DOHH2 (cell line): ENCODE measurements around the gene PODN.

Experiments
- H3F3A ChIP-seq: fragments of 200-600 bp; sonication (generic), shearing (Covaris generic); 2 replicates; pipeline ENCODE4 v1.6.0; 2016; ENCODE audit warnings: antibody characterized with exemption, mild to moderate bottlenecking; ENCODE audit not compliant: control insufficient read depth, insufficient read depth
- H3K27ac ChIP-seq: fragments of 200-600 bp; sonication (generic); 2 replicates; pipeline ENCODE4 v1.5.1; 2014; ENCODE audit warnings: low read depth, mild to moderate bottlenecking, low read length, moderate library complexity
- H3K27me3 ChIP-seq: fragments of 200-600 bp; sonication (generic); 2 replicates; pipeline ENCODE4 v1.6.1; 2014; ENCODE audit warnings: mild to moderate bottlenecking, low read length, mixed read lengths; ENCODE audit not compliant: control insufficient read depth
- H3K36me3 ChIP-seq: fragments of 200-600 bp; sonication (generic); 2 replicates; pipeline ENCODE4 v1.6.1; 2014; ENCODE audit warnings: mild to moderate bottlenecking, low read length, moderate library complexity, mixed read lengths; ENCODE audit not compliant: control insufficient read depth
- H3K4me1 ChIP-seq: fragments of 200-600 bp; sonication (generic); 2 replicates; pipeline ENCODE4 v1.6.1; 2014; ENCODE audit warnings: mild to moderate bottlenecking, low read length, mixed read lengths; ENCODE audit not compliant: control insufficient read depth
- H3K4me2 ChIP-seq: fragments of 200-600 bp; sonication (generic); 2 replicates; pipeline ENCODE4 v1.6.0; 2014; ENCODE audit warnings: mild to moderate bottlenecking, low read length, moderate library complexity
- H3K4me3 ChIP-seq: fragments of 200-600 bp; sonication (generic); 2 replicates; pipeline ENCODE4 v1.5.1; 2014; ENCODE audit warnings: mild to moderate bottlenecking, low read length, mixed read lengths
- H3K79me2 ChIP-seq: fragments of 200-600 bp; sonication (generic); 2 replicates; pipeline ENCODE4 v1.6.1; 2014; ENCODE audit warnings: mild to moderate bottlenecking, low read length, mixed read lengths; ENCODE audit not compliant: control insufficient read depth
- H3K9me2 ChIP-seq: fragments of 200-600 bp; sonication (generic); replicated peaks from 2 replicates; pipeline ENCODE4 v1.6.1; 2014; ENCODE audit warnings: mild to moderate bottlenecking, low read length, mixed read lengths; ENCODE audit not compliant: control insufficient read depth
- H3K9me3 ChIP-seq: fragments of 200-600 bp; sonication (generic); 2 replicates; pipeline ENCODE4 v1.6.1; 2014; ENCODE audit warnings: antibody characterized with exemption, low read length, mixed read lengths; ENCODE audit not compliant: control insufficient read depth, insufficient read depth
- H4K20me1 ChIP-seq: fragments of 200-600 bp; sonication (generic); 2 replicates; pipeline ENCODE4 v1.6.0; 2014; ENCODE audit warnings: low read depth, mild to moderate bottlenecking, antibody characterized with exemption, low read length, moderate library complexity; ENCODE audit not compliant: control insufficient read depth, insufficient read depth
- CTCF ChIP-seq: fragments of 200-600 bp; sonication (generic); IDR thresholded peaks from one replicate; pipeline ENCODE4 v1.5.1; 2014; ENCODE audit warnings: antibody characterized with exemption, mild to moderate bottlenecking, low read depth, low read length; ENCODE audit not compliant: poor library complexity, severe bottlenecking
- EZH2phosphoT487 ChIP-seq: fragments of 200-600 bp; sonication (generic); IDR thresholded peaks from 2 replicates; pipeline ENCODE4 v1.6.1; 2017; ENCODE audit warnings: borderline replicate concordance, mild to moderate bottlenecking, antibody characterized with exemption, low read length, moderate library complexity, mixed read lengths

The PODN gene

GRCh38 chr1:53107090-53107489 is 45.1 kb downstream of the PODN start:
- Histone ChIP-seq H3K4me1 (no peaks in the 10 kb centered on the region), H3F3A (no peaks in the 10 kb centered on the region)

GRCh38 chr1:53107570-53108322 is 45.7 kb downstream of the PODN start:
- no peaks in the 10 kb centered on the region for H4K20me1 ChIP-seq
- H3K4me1 ChIP-seq, result no peaks in the 10 kb centered on the region
- H3K36me3 ChIP-seq, result no peaks in the 10 kb centered on the region
- H3K9me3 ChIP-seq, result no peaks in the 10 kb centered on the region
- TF ChIP-seq EZH2phosphoT487, result no peak
- TF ChIP-seq CTCF, result no peak
- H3K27me3 ChIP-seq, result no peaks in the 10 kb centered on the region
- H3F3A ChIP-seq, result no peaks in the 10 kb centered on the region
- H3K9me2 ChIP-seq, result no peaks in the 10 kb centered on the region
- H3K4me3 ChIP-seq, result no peak overlapping the region
- no peaks in the 10 kb centered on the region for H3K79me2 ChIP-seq
- H3K4me2 ChIP-seq, result no peak overlapping the region
- H3K27ac ChIP-seq, result no peak overlapping the region

More at GRCh38 chr1:53107090-53107489, 45.1 kb downstream of the PODN start:
- Histone ChIP-seq H3K27me3 (no peaks in the 10 kb centered on the region), H3K27ac (no peak overlapping the region), H3K79me2 (no peaks in the 10 kb centered on the region), H3K9me2 (no peaks in the 10 kb centered on the region), H3K9me3 (peaks cover 6% of the 10 kb centered on the region), H3K4me3 (no peak overlapping the region), H4K20me1 (no peaks in the 10 kb centered on the region), H3K4me2 (no peak overlapping the region), H3K36me3 (no peaks in the 10 kb centered on the region)
- TF ChIP-seq CTCF (no peak), EZH2phosphoT487 (no peak)

DNA sequence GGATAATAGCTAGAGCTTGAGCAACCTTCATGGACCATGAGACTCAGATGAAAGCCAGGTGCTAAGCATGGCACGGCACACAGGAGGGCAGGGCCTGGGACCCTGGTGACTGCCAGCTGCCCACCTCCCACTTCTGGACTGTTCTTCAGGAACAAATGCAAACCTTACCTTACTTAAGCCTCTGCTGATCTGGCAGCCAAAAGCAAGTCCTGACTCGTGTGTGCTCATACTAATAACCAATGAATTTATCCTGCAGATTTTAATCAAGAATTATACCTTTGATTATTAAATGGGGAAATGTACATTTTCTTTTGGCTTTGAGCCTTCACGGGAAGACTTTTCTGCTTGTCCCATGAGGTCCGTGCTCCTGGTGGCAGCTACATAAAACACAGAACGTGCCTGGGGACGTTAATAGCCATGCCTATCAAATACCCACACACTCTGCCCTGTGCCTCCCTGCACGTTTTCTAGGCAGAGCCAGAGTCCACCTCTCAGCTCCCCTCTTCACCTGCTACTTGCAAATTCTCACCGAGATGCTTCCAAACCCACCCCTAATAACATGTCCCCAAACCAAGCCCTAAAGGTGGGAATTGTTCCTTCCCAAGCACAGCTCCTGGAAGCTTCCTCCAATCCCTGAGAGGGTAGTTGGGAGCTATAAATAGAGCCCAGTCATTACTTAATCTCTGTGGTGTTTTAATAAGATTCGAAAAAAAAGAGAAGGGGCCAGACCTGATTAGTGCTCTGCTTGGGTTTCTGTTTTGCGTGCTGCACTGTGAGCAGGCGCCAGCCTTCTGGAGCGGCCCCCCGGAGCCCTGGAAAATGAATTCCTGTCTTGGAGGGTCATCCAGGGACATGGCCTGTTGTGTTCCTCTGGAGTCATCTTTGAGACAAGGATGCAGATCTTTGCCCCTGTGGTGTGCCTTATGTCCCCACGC is 46.9 kb downstream of the PODN start:
- no peak overlapping the region for H3K27ac ChIP-seq

More for the DNA sequence above, 46.9 kb downstream of the PODN start:
- H3K27me3 ChIP-seq, result no peaks in the 10 kb centered on the region
- no peaks in the 10 kb centered on the region for H3F3A ChIP-seq
- H3K4me3 ChIP-seq, result no peak overlapping the region
- no peaks in the 10 kb centered on the region for H3K79me2 ChIP-seq
- H3K9me3 ChIP-seq, result no peaks in the 10 kb centered on the region
- H4K20me1 ChIP-seq, result no peaks in the 10 kb centered on the region
- H3K9me2 ChIP-seq, result no peaks in the 10 kb centered on the region
- no peak overlapping the region for H3K4me2 ChIP-seq
- no peak for TF ChIP-seq EZH2phosphoT487
- H3K4me1 ChIP-seq, result no peaks in the 10 kb centered on the region
- H3K36me3 ChIP-seq, result no peaks in the 10 kb centered on the region
